Lower leg skin (tissue), 3 donors: ENCODE measurements around the gene OARD1.

Source experiments
- CTCF ChIP-seq, 3 donors: fragments of 450-650 bp; IDR thresholded peaks; one replicate each; pipeline ENCODE4 v1.5.1; 2016; ENCODE audit warnings: antibody characterized with exemption in 3 of 3, mild to moderate bottlenecking in 3 of 3, moderate library complexity in 2 of 3
- POLR2A ChIP-seq, 2 donors: fragments of 450-650 bp; IDR thresholded peaks; one replicate each; pipeline ENCODE4 v1.6.1; 2016 to 2017; ENCODE audit warnings: antibody characterized with exemption in 2 of 2, mild to moderate bottlenecking in 1 of 2, moderate library complexity in 1 of 2

GRCh38 chr6:41083072-41083471 lies 10.9 kb upstream of the OARD1 start:
- TF ChIP-seq CTCF (IDR thresholded peaks at IDR 0.05) (no peak), POLR2A (IDR thresholded peaks at IDR 0.05) (no peak)
